DOHH2 (cell line): ENCODE results near the gene JAK3.

ENCODE experiments used
- H3F3A ChIP-seq: fragments of 200-600 bp; sonication (generic), shearing (Covaris generic); 2 replicates; pipeline ENCODE4 v1.6.0; 2016; ENCODE audit warnings: antibody characterized with exemption, mild to moderate bottlenecking; ENCODE audit not compliant: control insufficient read depth, insufficient read depth
- H3K27ac ChIP-seq: fragments of 200-600 bp; sonication (generic); 2 replicates; pipeline ENCODE4 v1.5.1; 2014; ENCODE audit warnings: low read depth, mild to moderate bottlenecking, low read length, moderate library complexity
- H3K27me3 ChIP-seq: fragments of 200-600 bp; sonication (generic); 2 replicates; pipeline ENCODE4 v1.6.1; 2014; ENCODE audit warnings: mild to moderate bottlenecking, low read length, mixed read lengths; ENCODE audit not compliant: control insufficient read depth
- H3K36me3 ChIP-seq: fragments of 200-600 bp; sonication (generic); 2 replicates; pipeline ENCODE4 v1.6.1; 2014; ENCODE audit warnings: mild to moderate bottlenecking, low read length, moderate library complexity, mixed read lengths; ENCODE audit not compliant: control insufficient read depth
- H3K4me1 ChIP-seq: fragments of 200-600 bp; sonication (generic); 2 replicates; pipeline ENCODE4 v1.6.1; 2014; ENCODE audit warnings: mild to moderate bottlenecking, low read length, mixed read lengths; ENCODE audit not compliant: control insufficient read depth
- H3K4me2 ChIP-seq: fragments of 200-600 bp; sonication (generic); 2 replicates; pipeline ENCODE4 v1.6.0; 2014; ENCODE audit warnings: mild to moderate bottlenecking, low read length, moderate library complexity
- H3K4me3 ChIP-seq: fragments of 200-600 bp; sonication (generic); 2 replicates; pipeline ENCODE4 v1.5.1; 2014; ENCODE audit warnings: mild to moderate bottlenecking, low read length, mixed read lengths
- H3K79me2 ChIP-seq: fragments of 200-600 bp; sonication (generic); 2 replicates; pipeline ENCODE4 v1.6.1; 2014; ENCODE audit warnings: mild to moderate bottlenecking, low read length, mixed read lengths; ENCODE audit not compliant: control insufficient read depth
- H3K9me2 ChIP-seq: fragments of 200-600 bp; sonication (generic); replicated peaks from 2 replicates; pipeline ENCODE4 v1.6.1; 2014; ENCODE audit warnings: mild to moderate bottlenecking, low read length, mixed read lengths; ENCODE audit not compliant: control insufficient read depth
- H3K9me3 ChIP-seq: fragments of 200-600 bp; sonication (generic); 2 replicates; pipeline ENCODE4 v1.6.1; 2014; ENCODE audit warnings: antibody characterized with exemption, low read length, mixed read lengths; ENCODE audit not compliant: control insufficient read depth, insufficient read depth
- H4K20me1 ChIP-seq: fragments of 200-600 bp; sonication (generic); 2 replicates; pipeline ENCODE4 v1.6.0; 2014; ENCODE audit warnings: low read depth, mild to moderate bottlenecking, antibody characterized with exemption, low read length, moderate library complexity; ENCODE audit not compliant: control insufficient read depth, insufficient read depth
- EZH2phosphoT487 ChIP-seq: fragments of 200-600 bp; sonication (generic); IDR thresholded peaks from 2 replicates; pipeline ENCODE4 v1.6.1; 2017; ENCODE audit warnings: borderline replicate concordance, mild to moderate bottlenecking, antibody characterized with exemption, low read length, moderate library complexity, mixed read lengths
- TF ChIP-seq, protein P1 (sequence below): fragments of 200-600 bp; sonication (generic); IDR thresholded peaks from one replicate; pipeline ENCODE4 v1.5.1; 2014; ENCODE audit warnings: antibody characterized with exemption, mild to moderate bottlenecking, low read depth, low read length; ENCODE audit not compliant: poor library complexity, severe bottlenecking

JAK3 gene

DNA sequence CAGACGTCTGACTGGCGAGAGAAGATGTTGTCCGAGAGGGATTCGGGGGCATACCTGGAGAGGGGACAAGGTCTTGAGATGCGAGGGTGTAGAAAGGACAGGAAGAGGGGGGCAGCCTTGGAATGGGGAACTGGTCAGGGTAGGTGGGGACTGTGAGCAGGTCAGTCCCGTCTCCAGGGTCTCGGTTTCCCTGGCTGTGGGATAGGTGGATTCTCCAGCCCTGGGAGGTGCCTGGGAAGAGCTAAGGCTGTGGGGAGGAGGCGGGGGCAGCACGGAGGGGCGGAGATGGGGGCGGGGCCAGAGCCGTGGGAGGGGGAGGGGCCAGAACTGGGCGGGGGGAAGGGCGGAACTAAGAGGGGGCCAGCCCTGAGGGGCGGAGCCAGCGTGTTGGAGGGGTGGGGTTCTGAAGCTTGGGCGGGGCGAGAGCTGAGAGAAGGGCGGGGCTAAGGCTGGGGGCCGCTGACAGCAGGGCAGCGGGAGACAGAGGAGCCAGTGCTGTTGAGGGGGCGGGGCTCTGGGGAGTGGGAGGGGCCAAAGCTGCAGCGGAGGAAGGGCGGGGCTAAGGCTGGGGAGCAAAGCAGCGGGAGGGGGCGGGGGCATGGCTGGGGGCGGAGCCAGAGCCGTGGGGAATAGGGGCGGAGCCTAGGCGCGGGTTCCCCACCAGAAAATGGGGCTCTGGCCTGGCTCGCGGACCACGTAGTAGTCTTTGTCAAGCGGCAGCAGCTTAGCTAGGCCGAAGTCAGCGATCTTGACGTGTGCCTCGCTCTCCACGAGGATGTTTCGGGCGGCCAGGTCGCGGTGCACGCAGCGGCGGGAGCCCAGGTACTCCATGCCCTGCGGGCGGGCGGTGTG lies 17.0 kb downstream of the JAK3 start:
- no peaks in the 10 kb centered on the region for H3K36me3 ChIP-seq
- no peaks in the 10 kb centered on the region for H3F3A ChIP-seq
- H3K4me2 ChIP-seq, result no peak overlapping the region
- no peak overlapping the region for H3K27ac ChIP-seq
- H4K20me1 ChIP-seq, result no peaks in the 10 kb centered on the region
- no peak overlapping the region for H3K4me3 ChIP-seq
- no peaks in the 10 kb centered on the region for H3K27me3 ChIP-seq
- no peak for TF ChIP-seq EZH2phosphoT487
- TF ChIP-seq, protein P1, sequence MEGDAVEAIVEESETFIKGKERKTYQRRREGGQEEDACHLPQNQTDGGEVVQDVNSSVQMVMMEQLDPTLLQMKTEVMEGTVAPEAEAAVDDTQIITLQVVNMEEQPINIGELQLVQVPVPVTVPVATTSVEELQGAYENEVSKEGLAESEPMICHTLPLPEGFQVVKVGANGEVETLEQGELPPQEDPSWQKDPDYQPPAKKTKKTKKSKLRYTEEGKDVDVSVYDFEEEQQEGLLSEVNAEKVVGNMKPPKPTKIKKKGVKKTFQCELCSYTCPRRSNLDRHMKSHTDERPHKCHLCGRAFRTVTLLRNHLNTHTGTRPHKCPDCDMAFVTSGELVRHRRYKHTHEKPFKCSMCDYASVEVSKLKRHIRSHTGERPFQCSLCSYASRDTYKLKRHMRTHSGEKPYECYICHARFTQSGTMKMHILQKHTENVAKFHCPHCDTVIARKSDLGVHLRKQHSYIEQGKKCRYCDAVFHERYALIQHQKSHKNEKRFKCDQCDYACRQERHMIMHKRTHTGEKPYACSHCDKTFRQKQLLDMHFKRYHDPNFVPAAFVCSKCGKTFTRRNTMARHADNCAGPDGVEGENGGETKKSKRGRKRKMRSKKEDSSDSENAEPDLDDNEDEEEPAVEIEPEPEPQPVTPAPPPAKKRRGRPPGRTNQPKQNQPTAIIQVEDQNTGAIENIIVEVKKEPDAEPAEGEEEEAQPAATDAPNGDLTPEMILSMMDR, result no peak
- H3K9me3 ChIP-seq, result peaks cover 4% of the 10 kb centered on the region; the same call in 1 of the 2 replicates
- H3K9me2 ChIP-seq, result no peaks in the 10 kb centered on the region
- H3K4me1 ChIP-seq, result no peaks in the 10 kb centered on the region
- H3K79me2 ChIP-seq, result no peaks in the 10 kb centered on the region

DNA sequence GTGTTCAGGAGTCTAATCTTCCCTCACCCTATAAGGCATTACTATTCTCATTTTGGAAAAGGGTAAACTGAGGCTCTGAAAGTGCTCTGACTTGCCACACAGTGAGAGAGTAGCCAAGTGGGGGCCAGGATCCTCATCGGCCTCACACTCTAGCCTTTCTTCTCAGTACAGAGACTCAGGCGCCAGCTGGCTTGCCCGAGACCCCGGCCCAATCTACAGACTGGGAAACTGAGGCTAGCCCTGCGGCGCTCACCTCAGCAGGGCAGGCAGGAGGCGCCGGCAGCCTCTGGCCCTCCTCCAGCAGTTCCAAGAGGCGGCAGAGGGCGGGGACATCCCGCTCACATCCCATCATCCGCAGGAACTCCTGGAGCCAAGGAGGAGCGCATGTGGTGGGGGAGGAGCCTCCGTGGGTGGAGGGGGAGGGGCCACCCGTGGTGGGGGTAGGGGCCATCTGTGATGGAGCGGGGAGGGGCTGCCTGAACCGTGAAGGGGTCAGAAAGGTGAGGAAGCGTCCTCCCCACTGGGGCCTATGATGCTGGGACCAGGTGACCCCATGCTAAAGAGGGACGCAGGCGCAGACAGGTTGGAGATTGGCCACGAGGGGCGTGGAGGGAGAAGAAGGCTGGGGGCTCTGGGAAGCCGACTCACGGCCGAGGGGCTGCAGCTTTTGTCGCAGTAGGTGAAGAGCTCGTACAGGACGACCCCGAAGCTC lies 17.8 kb downstream of the JAK3 start:
- TF ChIP-seq EZH2phosphoT487, result no peak
- no peaks in the 10 kb centered on the region for H3K9me2 ChIP-seq
- no peaks in the 10 kb centered on the region for H3K79me2 ChIP-seq
- H3K4me2 ChIP-seq, result no peak overlapping the region
- H3K27me3 ChIP-seq, result no peaks in the 10 kb centered on the region
- no peaks in the 10 kb centered on the region for H3K4me1 ChIP-seq
- no peaks in the 10 kb centered on the region for H4K20me1 ChIP-seq
- H3K27ac ChIP-seq, result no peak overlapping the region
- no peaks in the 10 kb centered on the region for H3F3A ChIP-seq
- H3K36me3 ChIP-seq, result no peaks in the 10 kb centered on the region
- peaks cover 4% of the 10 kb centered on the region; the same call in 1 of the 2 replicates for H3K9me3 ChIP-seq
- no peak overlapping the region for H3K4me3 ChIP-seq

DNA sequence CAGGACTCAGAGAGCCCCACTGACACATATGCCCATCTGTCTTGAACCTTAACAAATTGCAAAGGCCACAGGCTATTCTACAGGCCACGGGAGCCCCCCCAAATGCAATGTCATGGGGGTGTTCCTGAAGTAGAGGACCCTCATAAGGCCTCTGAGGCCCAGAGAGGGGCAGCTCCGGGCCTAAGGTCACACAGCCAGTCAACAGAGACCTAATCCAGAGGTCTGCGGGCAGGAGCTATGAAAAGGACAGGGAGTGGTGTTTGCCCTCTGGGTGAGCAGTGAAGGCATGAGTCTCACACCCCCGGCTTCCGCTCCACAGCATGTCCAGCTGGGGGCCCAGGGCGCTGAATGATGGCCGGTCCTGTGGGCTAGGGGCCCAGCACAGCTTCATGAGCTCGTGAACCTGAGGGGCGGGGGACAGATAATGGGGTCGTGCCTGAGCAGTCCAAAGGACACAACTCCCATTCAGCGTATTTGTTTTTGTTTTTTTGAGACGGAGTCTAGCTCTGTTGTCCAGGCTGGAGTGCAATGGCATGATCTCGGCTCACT lies 21.2 kb downstream of the JAK3 start:
- no peaks in the 10 kb centered on the region for H3K4me1 ChIP-seq
- H3K4me3 ChIP-seq, result no peak overlapping the region
- no peak overlapping the region for H3K4me2 ChIP-seq
- no peaks in the 10 kb centered on the region for H3K36me3 ChIP-seq
- no peak overlapping the region for H3K27ac ChIP-seq
- H3K27me3 ChIP-seq, result no peaks in the 10 kb centered on the region
- H3K79me2 ChIP-seq, result no peaks in the 10 kb centered on the region
- TF ChIP-seq, protein P1, result no peak
- no peak for TF ChIP-seq EZH2phosphoT487
- H3K9me3 ChIP-seq, result peaks cover 4% of the 10 kb centered on the region; the same call in 1 of the 2 replicates
- no peaks in the 10 kb centered on the region for H3K9me2 ChIP-seq
- no peaks in the 10 kb centered on the region for H3F3A ChIP-seq
- H4K20me1 ChIP-seq, result no peaks in the 10 kb centered on the region

DNA sequence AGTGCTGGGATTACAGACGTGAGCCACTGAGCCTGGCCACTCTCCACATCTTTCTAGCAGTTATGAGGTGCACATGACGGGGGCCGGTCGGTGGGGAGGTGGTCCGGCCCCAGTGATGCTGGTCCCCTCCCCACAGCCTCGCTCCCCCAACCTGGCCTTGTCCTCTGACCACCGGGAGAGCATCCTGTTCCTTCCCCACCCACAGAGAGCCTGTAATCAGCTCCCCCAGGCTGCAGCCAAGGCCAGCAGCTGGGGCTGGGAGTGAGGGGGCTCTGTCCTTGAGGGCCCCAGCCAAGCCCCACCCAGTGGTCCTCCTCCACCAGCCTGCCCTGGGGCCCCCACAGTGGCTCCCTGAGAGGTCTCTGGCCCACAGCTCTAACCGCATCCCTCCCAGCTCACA lies 23.4 kb downstream of the JAK3 start:
- Histone ChIP-seq H3K27ac (no peak overlapping the region), H3F3A (no peaks in the 10 kb centered on the region), H3K4me1 (no peaks in the 10 kb centered on the region), H3K9me3 (no peaks in the 10 kb centered on the region), H3K27me3 (no peaks in the 10 kb centered on the region), H3K4me3 (no peak overlapping the region), H3K36me3 (no peaks in the 10 kb centered on the region), H3K4me2 (no peak overlapping the region), H4K20me1 (no peaks in the 10 kb centered on the region), H3K79me2 (no peaks in the 10 kb centered on the region), H3K9me2 (no peaks in the 10 kb centered on the region)
- no peak for TF ChIP-seq EZH2phosphoT487
- TF ChIP-seq, protein P1, result no peak
